Measurements from ENCODE around the gene CPSF2. TPM values are rescaled to one million over a fixed set of nuclear protein-coding genes. Genes with fewer than 3 reads are reported as not detected.

The CPSF2 gene
- total and polyA plus RNA-seq, 7 donors = 6.0 to 41.8 (median 22.4) TPM

DNA sequence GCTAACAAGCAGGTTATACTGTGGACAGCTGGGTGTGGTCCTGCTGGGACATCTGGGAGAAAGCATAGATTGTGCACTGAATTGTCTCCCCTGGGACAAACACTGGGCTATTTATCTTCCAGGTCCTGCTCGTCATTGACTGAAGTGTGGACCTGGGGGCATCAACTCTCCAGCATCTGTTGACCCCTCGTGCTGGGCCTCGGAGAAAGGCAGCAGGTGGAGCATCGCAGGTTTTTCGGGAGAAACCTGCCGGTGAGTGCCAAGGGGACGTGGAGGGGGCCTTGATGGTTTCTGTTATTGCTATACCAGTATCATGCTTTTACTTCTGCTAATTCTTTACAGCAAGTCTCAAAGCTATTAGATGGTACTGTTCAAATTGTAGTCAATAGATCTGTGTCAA is 81.3 kb downstream of the CPSF2 start:
- Histone ChIP-seq H3K36me3 (no peaks in the 10 kb centered on the region), H3K4me1 (no peaks in the 10 kb centered on the region), H3K27ac (no peak overlapping the region), H3K27me3 (no peaks in the 10 kb centered on the region), H3K9me3 (no peaks in the 10 kb centered on the region), H3K4me3 (no peak overlapping the region)
- intact Hi-C loops (cut with DNase I) = no loop called here
- 76 to 83% methylated on average over 7 of the region's 7 CpGs for WGBS, 2 donors
- no peak for TF ChIP-seq POLR2A (IDR thresholded peaks at IDR 0.05)
- no peak for TF ChIP-seq EP300 (IDR thresholded peaks at IDR 0.05)
- no peak for TF ChIP-seq POLR2AphosphoS5 (IDR thresholded peaks at IDR 0.05)
- TF ChIP-seq, protein P1, sequence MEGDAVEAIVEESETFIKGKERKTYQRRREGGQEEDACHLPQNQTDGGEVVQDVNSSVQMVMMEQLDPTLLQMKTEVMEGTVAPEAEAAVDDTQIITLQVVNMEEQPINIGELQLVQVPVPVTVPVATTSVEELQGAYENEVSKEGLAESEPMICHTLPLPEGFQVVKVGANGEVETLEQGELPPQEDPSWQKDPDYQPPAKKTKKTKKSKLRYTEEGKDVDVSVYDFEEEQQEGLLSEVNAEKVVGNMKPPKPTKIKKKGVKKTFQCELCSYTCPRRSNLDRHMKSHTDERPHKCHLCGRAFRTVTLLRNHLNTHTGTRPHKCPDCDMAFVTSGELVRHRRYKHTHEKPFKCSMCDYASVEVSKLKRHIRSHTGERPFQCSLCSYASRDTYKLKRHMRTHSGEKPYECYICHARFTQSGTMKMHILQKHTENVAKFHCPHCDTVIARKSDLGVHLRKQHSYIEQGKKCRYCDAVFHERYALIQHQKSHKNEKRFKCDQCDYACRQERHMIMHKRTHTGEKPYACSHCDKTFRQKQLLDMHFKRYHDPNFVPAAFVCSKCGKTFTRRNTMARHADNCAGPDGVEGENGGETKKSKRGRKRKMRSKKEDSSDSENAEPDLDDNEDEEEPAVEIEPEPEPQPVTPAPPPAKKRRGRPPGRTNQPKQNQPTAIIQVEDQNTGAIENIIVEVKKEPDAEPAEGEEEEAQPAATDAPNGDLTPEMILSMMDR (IDR thresholded peaks at IDR 0.05) = no peak
- no peak for DNase-seq

- TF ChIP-seq, protein P1 (IDR thresholded peaks at IDR 0.05) = no peak
- no peak for TF ChIP-seq POLR2AphosphoS5 (IDR thresholded peaks at IDR 0.05)
- TF ChIP-seq EP300 (IDR thresholded peaks at IDR 0.05) = no peak
- no peak for TF ChIP-seq POLR2A (IDR thresholded peaks at IDR 0.05)
- H3K36me3 ChIP-seq = no peaks in the 10 kb centered on the region
- 89% methylated on average over 2 of the region's 2 CpGs for WGBS, 2 donors
- no peak for DNase-seq
- H3K27me3 ChIP-seq = no peaks in the 10 kb centered on the region
- intact Hi-C loops (cut with DNase I) = no loop called here
- H3K4me3 ChIP-seq = no peak overlapping the region
- no peaks in the 10 kb centered on the region for H3K9me3 ChIP-seq
- peaks cover 0 to 12% (median 3%) of the 10 kb centered on the region in 4 donors for H3K4me1 ChIP-seq
- no peak overlapping the region for H3K27ac ChIP-seq
Measured at GRCh38 chr14:92204792-92205191, 83.0 kb downstream of the CPSF2 start.

- no peak for TF ChIP-seq POLR2A (IDR thresholded peaks at IDR 0.05)
- TF ChIP-seq, protein P1 (IDR thresholded peaks at IDR 0.05) = no peak
- no peak for TF ChIP-seq POLR2AphosphoS5 (IDR thresholded peaks at IDR 0.05)
- TF ChIP-seq EP300 (IDR thresholded peaks at IDR 0.05) = no peak
- H3K4me3 ChIP-seq = no peak overlapping the region
- intact Hi-C loops (cut with DNase I) = no loop called here
- H3K9me3 ChIP-seq = no peaks in the 10 kb centered on the region
- no peaks in the 10 kb centered on the region for H3K36me3 ChIP-seq
- H3K27me3 ChIP-seq = no peaks in the 10 kb centered on the region
- H3K4me1 ChIP-seq = peaks cover 0 to 13% (median 5%) of the 10 kb centered on the region in 4 donors
- WGBS, 2 donors = 63 to 70% methylated on average over 17 of the region's 17 CpGs
- DNase-seq = no peak
- no peak overlapping the region for H3K27ac ChIP-seq
Measured at GRCh38 chr14:92207012-92207927, 85.5 kb downstream of the CPSF2 start.

DNA sequence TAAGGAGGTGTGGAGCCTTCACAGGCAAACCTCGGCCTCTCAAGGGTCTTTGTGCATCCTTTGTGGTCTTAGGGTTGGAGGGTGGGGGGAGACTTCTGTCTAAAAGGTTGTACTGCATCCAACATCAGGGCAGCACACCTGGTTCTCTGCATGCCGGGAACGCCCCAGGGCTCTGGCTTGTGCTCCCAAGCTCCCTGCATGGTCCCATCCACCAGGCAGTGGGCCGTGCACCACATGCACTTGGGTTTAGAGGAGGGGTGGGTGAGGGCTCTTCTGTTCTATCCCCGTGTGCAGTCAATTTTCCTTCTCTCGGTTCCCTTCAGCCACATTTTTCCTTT is 86.1 kb downstream of the CPSF2 start:
- no peaks in the 10 kb centered on the region for H3K9me3 ChIP-seq

More for the DNA sequence above, 86.1 kb downstream of the CPSF2 start:
- WGBS, 2 donors = 81 to 88% methylated on average over 6 of the region's 6 CpGs
- H3K27me3 ChIP-seq = no peaks in the 10 kb centered on the region
- H3K27ac ChIP-seq = no peak overlapping the region
- intact Hi-C loops (cut with DNase I) = no loop called here
- H3K4me1 ChIP-seq = peaks cover 0 to 13% (median 5%) of the 10 kb centered on the region in 4 donors
- no peaks in the 10 kb centered on the region for H3K36me3 ChIP-seq
- no peak for DNase-seq
- H3K4me3 ChIP-seq = no peak overlapping the region
- no peak for TF ChIP-seq POLR2A (IDR thresholded peaks at IDR 0.05)
- TF ChIP-seq, protein P1 (IDR thresholded peaks at IDR 0.05) = no peak

Measured in sigmoid colon (tissue), 7 donors.